Prostate gland (tissue), 2 donors: Measurements from ENCODE around the gene CYP4V2. TPM values are rescaled to one million over a fixed set of nuclear protein-coding genes. Genes with fewer than 3 reads are reported as not detected.

Experiments used
- DNase-seq: peaks from one replicate; pipeline ENCODE4 v3.0.0-alpha.2; 2019; ENCODE audit warnings: low spot score
- H3K27ac ChIP-seq, 2 donors: fragments of 200-600 bp; sonication (generic); 2 replicates each; pipeline ENCODE4 v1.5.1; 2017 to 2019
- H3K27me3 ChIP-seq: fragments of 200-600 bp; sonication (generic); replicated peaks from 2 replicates; pipeline ENCODE4 v1.5.1; 2019; ENCODE audit not compliant: insufficient read depth
- H3K36me3 ChIP-seq, 2 donors: fragments of 200-600 bp; sonication (generic); 1 replicate in 1 of 2; 2 replicates in 1 of 2; pipeline versions ENCODE4 v1.5.1 to v1.8.1; 2017 to 2019
- H3K4me1 ChIP-seq: fragments of 200-600 bp; sonication (generic); replicated peaks from 2 replicates; pipeline ENCODE4 v1.5.1; 2019
- H3K4me3 ChIP-seq, 2 donors: fragments of 200-600 bp; sonication (generic); 2 replicates each; pipeline ENCODE4 v1.5.1; 2017 to 2019
- H3K9me3 ChIP-seq: fragments of 200-600 bp; sonication (generic); 2 replicates; pipeline ENCODE4 v1.5.1; 2017
- POLR2A ChIP-seq: fragments of 450-650 bp; IDR thresholded peaks from one replicate; pipeline ENCODE4 v1.6.1; 2016; ENCODE audit warnings: antibody characterized with exemption, mild to moderate bottlenecking
- POLR2AphosphoS5 ChIP-seq: sonication (generic); formaldehyde crosslinking; IDR thresholded peaks from one replicate; pipeline ENCODE4 v1.6.1; 2017; ENCODE audit warnings: antibody characterized with exemption
- WGBS: methylation state at CpG from one replicate; pipeline ENCODE4 v1.1.5; 2018; 5-methylcytosine and 5-hydroxymethylcytosine counted together
- intact Hi-C: fragments of 100-400 bp; cut with DNase I; formaldehyde crosslinking; loops from one replicate; pipeline ENCODE4 v1.14.2; 2022
- total RNA-seq, 2 donors: library from RNA; depleted of rRNA; stranded (reverse); fragments of >200 nt; gene quantifications; one replicate each; pipeline ENCODE4 v1.1.0, GENCODE V29; 2016
- TF ChIP-seq, protein P1 (sequence below), 4 experiments: fragments of 200-600 bp in 2 of 4; fragments of 450-650 bp in 2 of 4; sonication (generic) in 2 of 4; IDR thresholded peaks; 1 replicate in 3 of 4; 2 replicates in 1 of 4; pipeline ENCODE4 v1.5.1; 2016 to 2019; ENCODE audit warnings: antibody characterized with exemption in 4 of 4, mild to moderate bottlenecking in 2 of 4, moderate library complexity in 2 of 4

The CYP4V2 gene
- total RNA-seq, 2 donors from 2014 or later: 23.5 to 40.2 TPM

DNA sequence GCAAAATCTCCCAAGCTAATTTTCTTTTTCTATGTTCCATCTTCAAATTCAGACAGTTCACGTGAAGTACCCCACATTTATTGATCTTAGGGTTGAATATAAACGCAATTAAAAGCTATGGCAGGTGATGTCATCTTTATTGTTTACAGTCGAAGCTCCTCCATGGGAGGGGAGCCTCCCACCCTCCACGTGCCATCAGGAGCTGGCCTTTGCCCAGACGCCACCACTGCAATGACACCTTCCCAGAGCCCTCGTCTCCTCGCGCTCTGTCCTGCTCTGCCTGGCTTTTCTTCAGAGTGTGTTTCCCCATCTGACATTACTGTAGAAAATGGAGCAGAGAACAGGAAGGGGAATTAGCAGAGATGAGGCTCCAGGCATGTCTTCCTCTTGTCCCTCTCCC is 18.8 kb upstream of the CYP4V2 start:
- Histone ChIP-seq H3K4me3 (no peak overlapping the region), H3K4me1 (no peaks in the 10 kb centered on the region), H3K9me3 (no peaks in the 10 kb centered on the region), H3K27me3 (no peaks in the 10 kb centered on the region), H3K27ac (no peak overlapping the region), H3K36me3 (no peaks in the 10 kb centered on the region)
- WGBS: no CpG with 5 or more reads among the region's 8 CpGs
- no peak for DNase-seq
- intact Hi-C loops: no loop called here
- TF ChIP-seq POLR2AphosphoS5: no peak
- TF ChIP-seq POLR2A: no peak
- TF ChIP-seq, protein P1, sequence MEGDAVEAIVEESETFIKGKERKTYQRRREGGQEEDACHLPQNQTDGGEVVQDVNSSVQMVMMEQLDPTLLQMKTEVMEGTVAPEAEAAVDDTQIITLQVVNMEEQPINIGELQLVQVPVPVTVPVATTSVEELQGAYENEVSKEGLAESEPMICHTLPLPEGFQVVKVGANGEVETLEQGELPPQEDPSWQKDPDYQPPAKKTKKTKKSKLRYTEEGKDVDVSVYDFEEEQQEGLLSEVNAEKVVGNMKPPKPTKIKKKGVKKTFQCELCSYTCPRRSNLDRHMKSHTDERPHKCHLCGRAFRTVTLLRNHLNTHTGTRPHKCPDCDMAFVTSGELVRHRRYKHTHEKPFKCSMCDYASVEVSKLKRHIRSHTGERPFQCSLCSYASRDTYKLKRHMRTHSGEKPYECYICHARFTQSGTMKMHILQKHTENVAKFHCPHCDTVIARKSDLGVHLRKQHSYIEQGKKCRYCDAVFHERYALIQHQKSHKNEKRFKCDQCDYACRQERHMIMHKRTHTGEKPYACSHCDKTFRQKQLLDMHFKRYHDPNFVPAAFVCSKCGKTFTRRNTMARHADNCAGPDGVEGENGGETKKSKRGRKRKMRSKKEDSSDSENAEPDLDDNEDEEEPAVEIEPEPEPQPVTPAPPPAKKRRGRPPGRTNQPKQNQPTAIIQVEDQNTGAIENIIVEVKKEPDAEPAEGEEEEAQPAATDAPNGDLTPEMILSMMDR (IDR thresholded peaks at IDR 0.05): no peak

GRCh38 chr4:186188107-186188506 is 3.3 kb upstream of the CYP4V2 start:
- H3K9me3 ChIP-seq: no peaks in the 10 kb centered on the region
- H3K4me3 ChIP-seq: no peak overlapping the region
- no peaks in the 10 kb centered on the region for H3K36me3 ChIP-seq
- intact Hi-C loops: no loop called here
- no peak for DNase-seq
- no peaks in the 10 kb centered on the region for H3K27me3 ChIP-seq
- H3K4me1 ChIP-seq: peaks cover 3% of the 10 kb centered on the region
- TF ChIP-seq, protein P1 (IDR thresholded peaks at IDR 0.05): no peak
- no peak for TF ChIP-seq POLR2A
- no peak for TF ChIP-seq POLR2AphosphoS5
- H3K27ac ChIP-seq: no peak overlapping the region
- 67% methylated on average over 3 of the region's 3 CpGs for WGBS

GRCh38 chr4:186189656-186190055 is 1.7 kb upstream of the CYP4V2 start:
- 54% methylated on average over 4 of the region's 4 CpGs for WGBS
- H3K27ac ChIP-seq: no peak overlapping the region
- H3K36me3 ChIP-seq: no peaks in the 10 kb centered on the region
- TF ChIP-seq POLR2AphosphoS5 (no peak), POLR2A (no peak)
- TF ChIP-seq, protein P1 (IDR thresholded peaks at IDR 0.05): no peak
- no peaks in the 10 kb centered on the region for H3K27me3 ChIP-seq
- no peak overlapping the region for H3K4me3 ChIP-seq
- DNase-seq: no peak
- intact Hi-C loops: no loop called here
- no peaks in the 10 kb centered on the region for H3K9me3 ChIP-seq
- peaks cover 3% of the 10 kb centered on the region for H3K4me1 ChIP-seq

- Histone ChIP-seq H3K4me3 (peak overlapping the region; percentile 83 to 85), H3K4me1 (peaks cover 3% of the 10 kb centered on the region), H3K27me3 (no peaks in the 10 kb centered on the region), H3K36me3 (no peaks in the 10 kb centered on the region), H3K27ac (peak overlapping the region; percentile 94 to 95), H3K9me3 (no peaks in the 10 kb centered on the region)
- TF ChIP-seq, protein P1 (IDR thresholded peaks at IDR 0.05): peak in 1 of 4 experiments; percentile 5
- TF ChIP-seq POLR2AphosphoS5 (no peak), POLR2A (no peak)
- intact Hi-C loops: no loop called here
- peak; percentile 33 for DNase-seq
- 0% methylated on average over 24 of the region's 34 CpGs for WGBS
Measured at GRCh38 chr4:186190581-186191199, 677 bp upstream of the CYP4V2 start.

DNA sequence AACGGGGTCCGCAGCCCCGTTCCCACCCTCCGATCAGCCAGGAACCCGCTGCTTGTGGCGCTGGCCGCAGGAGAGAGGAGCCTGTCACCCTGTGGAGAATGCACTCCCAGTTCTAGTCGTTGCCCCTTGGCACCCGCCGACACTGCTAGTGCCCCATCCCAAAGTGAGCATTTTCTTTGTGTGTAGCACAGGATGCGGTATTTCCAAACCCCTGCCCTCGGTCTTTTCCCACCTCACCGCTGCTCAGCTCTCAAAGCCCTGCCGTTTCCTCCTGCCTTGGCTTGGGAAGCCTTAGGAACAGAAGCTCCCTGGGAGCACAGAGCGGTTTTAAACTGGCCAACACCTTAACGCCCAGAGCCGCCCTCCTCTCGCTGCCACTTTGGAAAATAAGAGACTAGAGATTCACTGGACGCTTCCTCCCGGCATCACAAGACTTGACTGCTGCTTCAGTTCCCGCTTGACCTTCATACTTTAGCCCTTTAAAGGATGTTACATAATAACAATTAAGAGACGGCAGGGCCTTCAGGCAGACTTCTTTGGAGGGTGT is 772 bp downstream of the CYP4V2 start:
- intact Hi-C loops: no loop called here
- H3K9me3 ChIP-seq: no peaks in the 10 kb centered on the region
- H3K4me1 ChIP-seq: peaks cover 3% of the 10 kb centered on the region
- DNase-seq: peak; percentile 20
- no peaks in the 10 kb centered on the region for H3K36me3 ChIP-seq
- H3K27ac ChIP-seq: peak overlapping the region; percentile 94 to 95
- peak overlapping the region; percentile 83 to 85 for H3K4me3 ChIP-seq
- TF ChIP-seq POLR2A (no peak), POLR2AphosphoS5 (peak; percentile 50)
- TF ChIP-seq, protein P1 (IDR thresholded peaks at IDR 0.05): no peak
- H3K27me3 ChIP-seq: no peaks in the 10 kb centered on the region
- WGBS: 0% methylated on average over 22 of the region's 22 CpGs
